Middle frontal gyrus (tissue), 1 donor: Measurements from ENCODE around the gene KLHDC3.
"Not testable (repeated sequence)": the region's sequence is repeated elsewhere in the genome, so short reads cannot be mapped to it uniquely, and the experiment has no call there.

Experiments
- DNase-seq: peaks from one replicate; pipeline ENCODE4 v3.0.0-alpha.2; 2015; ENCODE audit warnings: low spot score; ENCODE audit errors: extremely low spot score

The KLHDC3 gene

GRCh38 chr6:43021270-43022047, 7.4 kb downstream of the KLHDC3 start, which contains the start of gene RRP36:
RRP36 (plus strand) TSS chr6:43021623; CDS start chr6:43021655, 32 bp downstream.
- DNase-seq, result peak; percentile 62

GRCh38 chr6:43024436-43024835, 10.4 kb downstream of the KLHDC3 start:
- DNase-seq, result no peak

GRCh38 chr6:43026365-43026764, 12.3 kb downstream of the KLHDC3 start:
- DNase-seq, result no peak

- DNase-seq, result no peak
Observed at GRCh38 chr6:43029120-43029519, 15.1 kb downstream of the KLHDC3 start.

- no peak for DNase-seq
Observed at GRCh38 chr6:43032326-43032725, 18.3 kb downstream of the KLHDC3 start.

GRCh38 chr6:43033496-43034189, 19.6 kb downstream of the KLHDC3 start:
- DNase-seq, result no peak

GRCh38 chr6:43034190-43034525, 20.1 kb downstream of the KLHDC3 start:
- DNase-seq, result no peak

GRCh38 chr6:43035495-43036194, 21.6 kb downstream of the KLHDC3 start:
- DNase-seq, result no peak

GRCh38 chr6:43036712-43037111, 22.7 kb downstream of the KLHDC3 start:
- no peak for DNase-seq

- DNase-seq, result no peak
Observed at GRCh38 chr6:43037197-43037596, 23.1 kb downstream of the KLHDC3 start.

- DNase-seq, result no peak
Observed at GRCh38 chr6:43037706-43038105, 23.7 kb downstream of the KLHDC3 start.

GRCh38 chr6:43038727-43039126, 24.7 kb downstream of the KLHDC3 start:
- DNase-seq, result no peak

- DNase-seq, result no peak
Observed at GRCh38 chr6:43040542-43041257, 26.7 kb downstream of the KLHDC3 start.

- DNase-seq, result not testable (repeated sequence)
Observed at GRCh38 chr6:43041475-43041874, 27.4 kb downstream of the KLHDC3 start.

GRCh38 chr6:43043310-43043709, 29.3 kb downstream of the KLHDC3 start:
- DNase-seq, result no peak

GRCh38 chr6:43045371-43045930, 31.4 kb downstream of the KLHDC3 start:
- no peak for DNase-seq

- DNase-seq, result no peak
Observed at GRCh38 chr6:43047998-43048397, 33.9 kb downstream of the KLHDC3 start.

- no peak for DNase-seq
Observed at GRCh38 chr6:43050981-43051380, 36.9 kb downstream of the KLHDC3 start.

- no peak for DNase-seq
Observed at GRCh38 chr6:43052225-43052841, 38.3 kb downstream of the KLHDC3 start.

GRCh38 chr6:43052842-43053544, 38.9 kb downstream of the KLHDC3 start:
- DNase-seq, result no peak
